ENCODE results near the gene MYBBP1A. TPM values are rescaled to one million over a fixed set of nuclear protein-coding genes. Genes with fewer than 3 reads are reported as not detected.

Gene MYBBP1A
- total and polyA plus RNA-seq, 2 of the 13 experiments (the other 11 are each of a cell fraction or from before 2014, with no cell fraction given) = 18.6 to 54.8 TPM

GRCh38 chr17:4559139-4559791, 4.1 kb upstream of the MYBBP1A start:
- Histone ChIP-seq H3K36me3 (replicated peaks in 1 of 2; ENCODE audit: control insufficient read depth in 1 of 2, insufficient read depth in 2 of 2, low read length in 2 of 2) (no peaks in the 10 kb centered on the region), H3K4me3 (replicated peaks in 1 of 3; ENCODE audit: insufficient read depth in 1 of 3, low read depth in 2 of 3, low read length in 3 of 3) (no peak overlapping the region), H3K4me2 (ENCODE audit: low read depth, low read length) (no peak overlapping the region), H3K9ac (ENCODE audit: insufficient read depth, low read depth, low read length) (no peak overlapping the region), H3K4me1 (ENCODE audit: insufficient read depth, low read length) (peaks cover 54% of the 10 kb centered on the region), H3K9me3 (ENCODE audit: low read length) (no peaks in the 10 kb centered on the region), H2AFZ (ENCODE audit: low read length) (no peak overlapping the region), H3K27me3 (ENCODE audit: control insufficient read depth in 1 of 2, insufficient read depth in 2 of 2, low read length in 2 of 2) (no peaks in the 10 kb centered on the region), H3K79me2 (ENCODE audit: insufficient read depth, low read length) (peaks cover 9% of the 10 kb centered on the region), H4K20me1 (ENCODE audit: insufficient read depth, low read length) (no peaks in the 10 kb centered on the region), H3K27ac (ENCODE audit: extremely low read length, insufficient read depth, low read length) (no peak overlapping the region)
- WGBS (ENCODE audit: low lambda C conversion rate) = 20% methylated on average over 1 of the region's 17 CpGs
- TF ChIP-seq SRSF1 (optimal IDR thresholded peaks at IDR 0.05; ENCODE audit: low read depth, low read length) = no peak
- 0 out of 2 replicates have a peak, but pooled peaks have one; percentile 8 for TF ChIP-seq RFX1 (IDR thresholded peaks at IDR 0.05)
- peak; percentile 54 for TF ChIP-seq HNF4A (CRISPR knock-in tag; IDR thresholded peaks at IDR 0.05)
- TF ChIP-seq, protein P1, sequence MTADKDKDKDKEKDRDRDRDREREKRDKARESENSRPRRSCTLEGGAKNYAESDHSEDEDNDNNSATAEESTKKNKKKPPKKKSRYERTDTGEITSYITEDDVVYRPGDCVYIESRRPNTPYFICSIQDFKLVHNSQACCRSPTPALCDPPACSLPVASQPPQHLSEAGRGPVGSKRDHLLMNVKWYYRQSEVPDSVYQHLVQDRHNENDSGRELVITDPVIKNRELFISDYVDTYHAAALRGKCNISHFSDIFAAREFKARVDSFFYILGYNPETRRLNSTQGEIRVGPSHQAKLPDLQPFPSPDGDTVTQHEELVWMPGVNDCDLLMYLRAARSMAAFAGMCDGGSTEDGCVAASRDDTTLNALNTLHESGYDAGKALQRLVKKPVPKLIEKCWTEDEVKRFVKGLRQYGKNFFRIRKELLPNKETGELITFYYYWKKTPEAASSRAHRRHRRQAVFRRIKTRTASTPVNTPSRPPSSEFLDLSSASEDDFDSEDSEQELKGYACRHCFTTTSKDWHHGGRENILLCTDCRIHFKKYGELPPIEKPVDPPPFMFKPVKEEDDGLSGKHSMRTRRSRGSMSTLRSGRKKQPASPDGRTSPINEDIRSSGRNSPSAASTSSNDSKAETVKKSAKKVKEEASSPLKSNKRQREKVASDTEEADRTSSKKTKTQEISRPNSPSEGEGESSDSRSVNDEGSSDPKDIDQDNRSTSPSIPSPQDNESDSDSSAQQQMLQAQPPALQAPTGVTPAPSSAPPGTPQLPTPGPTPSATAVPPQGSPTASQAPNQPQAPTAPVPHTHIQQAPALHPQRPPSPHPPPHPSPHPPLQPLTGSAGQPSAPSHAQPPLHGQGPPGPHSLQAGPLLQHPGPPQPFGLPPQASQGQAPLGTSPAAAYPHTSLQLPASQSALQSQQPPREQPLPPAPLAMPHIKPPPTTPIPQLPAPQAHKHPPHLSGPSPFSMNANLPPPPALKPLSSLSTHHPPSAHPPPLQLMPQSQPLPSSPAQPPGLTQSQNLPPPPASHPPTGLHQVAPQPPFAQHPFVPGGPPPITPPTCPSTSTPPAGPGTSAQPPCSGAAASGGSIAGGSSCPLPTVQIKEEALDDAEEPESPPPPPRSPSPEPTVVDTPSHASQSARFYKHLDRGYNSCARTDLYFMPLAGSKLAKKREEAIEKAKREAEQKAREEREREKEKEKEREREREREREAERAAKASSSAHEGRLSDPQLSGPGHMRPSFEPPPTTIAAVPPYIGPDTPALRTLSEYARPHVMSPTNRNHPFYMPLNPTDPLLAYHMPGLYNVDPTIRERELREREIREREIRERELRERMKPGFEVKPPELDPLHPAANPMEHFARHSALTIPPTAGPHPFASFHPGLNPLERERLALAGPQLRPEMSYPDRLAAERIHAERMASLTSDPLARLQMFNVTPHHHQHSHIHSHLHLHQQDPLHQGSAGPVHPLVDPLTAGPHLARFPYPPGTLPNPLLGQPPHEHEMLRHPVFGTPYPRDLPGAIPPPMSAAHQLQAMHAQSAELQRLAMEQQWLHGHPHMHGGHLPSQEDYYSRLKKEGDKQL (CRISPR knock-in tag; IDR thresholded peaks at IDR 0.05; ENCODE audit: low read depth) = no peak
- TF ChIP-seq HDAC2 (CRISPR knock-in tag; IDR thresholded peaks at IDR 0.05) = no peak
- TF ChIP-seq, protein P2, sequence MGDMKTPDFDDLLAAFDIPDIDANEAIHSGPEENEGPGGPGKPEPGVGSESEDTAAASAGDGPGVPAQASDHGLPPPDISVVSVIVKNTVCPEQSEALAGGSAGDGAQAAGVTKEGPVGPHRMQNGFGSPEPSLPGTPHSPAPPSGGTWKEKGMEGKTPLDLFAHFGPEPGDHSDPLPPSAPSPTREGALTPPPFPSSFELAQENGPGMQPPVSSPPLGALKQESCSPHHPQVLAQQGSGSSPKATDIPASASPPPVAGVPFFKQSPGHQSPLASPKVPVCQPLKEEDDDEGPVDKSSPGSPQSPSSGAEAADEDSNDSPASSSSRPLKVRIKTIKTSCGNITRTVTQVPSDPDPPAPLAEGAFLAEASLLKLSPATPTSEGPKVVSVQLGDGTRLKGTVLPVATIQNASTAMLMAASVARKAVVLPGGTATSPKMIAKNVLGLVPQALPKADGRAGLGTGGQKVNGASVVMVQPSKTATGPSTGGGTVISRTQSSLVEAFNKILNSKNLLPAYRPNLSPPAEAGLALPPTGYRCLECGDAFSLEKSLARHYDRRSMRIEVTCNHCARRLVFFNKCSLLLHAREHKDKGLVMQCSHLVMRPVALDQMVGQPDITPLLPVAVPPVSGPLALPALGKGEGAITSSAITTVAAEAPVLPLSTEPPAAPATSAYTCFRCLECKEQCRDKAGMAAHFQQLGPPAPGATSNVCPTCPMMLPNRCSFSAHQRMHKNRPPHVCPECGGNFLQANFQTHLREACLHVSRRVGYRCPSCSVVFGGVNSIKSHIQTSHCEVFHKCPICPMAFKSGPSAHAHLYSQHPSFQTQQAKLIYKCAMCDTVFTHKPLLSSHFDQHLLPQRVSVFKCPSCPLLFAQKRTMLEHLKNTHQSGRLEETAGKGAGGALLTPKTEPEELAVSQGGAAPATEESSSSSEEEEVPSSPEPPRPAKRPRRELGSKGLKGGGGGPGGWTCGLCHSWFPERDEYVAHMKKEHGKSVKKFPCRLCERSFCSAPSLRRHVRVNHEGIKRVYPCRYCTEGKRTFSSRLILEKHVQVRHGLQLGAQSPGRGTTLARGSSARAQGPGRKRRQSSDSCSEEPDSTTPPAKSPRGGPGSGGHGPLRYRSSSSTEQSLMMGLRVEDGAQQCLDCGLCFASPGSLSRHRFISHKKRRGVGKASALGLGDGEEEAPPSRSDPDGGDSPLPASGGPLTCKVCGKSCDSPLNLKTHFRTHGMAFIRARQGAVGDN (CRISPR knock-in tag; IDR thresholded peaks at IDR 0.05) = 0 out of 2 replicates have a peak, but pooled peaks have one; percentile 8
- TF ChIP-seq, protein P3, sequence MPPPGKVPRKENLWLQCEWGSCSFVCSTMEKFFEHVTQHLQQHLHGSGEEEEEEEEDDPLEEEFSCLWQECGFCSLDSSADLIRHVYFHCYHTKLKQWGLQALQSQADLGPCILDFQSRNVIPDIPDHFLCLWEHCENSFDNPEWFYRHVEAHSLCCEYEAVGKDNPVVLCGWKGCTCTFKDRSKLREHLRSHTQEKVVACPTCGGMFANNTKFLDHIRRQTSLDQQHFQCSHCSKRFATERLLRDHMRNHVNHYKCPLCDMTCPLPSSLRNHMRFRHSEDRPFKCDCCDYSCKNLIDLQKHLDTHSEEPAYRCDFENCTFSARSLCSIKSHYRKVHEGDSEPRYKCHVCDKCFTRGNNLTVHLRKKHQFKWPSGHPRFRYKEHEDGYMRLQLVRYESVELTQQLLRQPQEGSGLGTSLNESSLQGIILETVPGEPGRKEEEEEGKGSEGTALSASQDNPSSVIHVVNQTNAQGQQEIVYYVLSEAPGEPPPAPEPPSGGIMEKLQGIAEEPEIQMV (CRISPR knock-in tag; IDR thresholded peaks at IDR 0.05; ENCODE audit: low read depth) = no peak
- TF ChIP-seq RFX3 (CRISPR knock-in tag; IDR thresholded peaks at IDR 0.05) = 0 out of 2 replicates have a peak, but pooled peaks have one; percentile 34
- TF ChIP-seq NR2F6 (IDR thresholded peaks at IDR 0.05) = peak; percentile 35; the same call in 1 of the 2 replicates
- TF ChIP-seq NR2F6 (CRISPR knock-in tag; IDR thresholded peaks at IDR 0.05) = no peak; the same call in 1 of the 2 replicates
- no peak for TF ChIP-seq ZNF652 (CRISPR knock-in tag; IDR thresholded peaks at IDR 0.05; ENCODE audit: borderline replicate concordance, low read depth)
- no peak for TF ChIP-seq ZNF747 (CRISPR knock-in tag; IDR thresholded peaks at IDR 0.05; ENCODE audit: borderline replicate concordance)
- in situ Hi-C loops (cut with HindIII; ENCODE audit: extremely low pct_ligation_motif_present, low pct_unique_long_range_greater_than_20kb) (loop anchor here (10.0 kb wide), 1 partner anchor 336 kb away; the partner anchor contains the start of gene C17orf107), intact Hi-C loops (cut with micrococcal nuclease; ENCODE audit: unreplicated experiment) (no loop called here)
- DNase-seq (ENCODE audit: low spot score) (no peak), FAIRE-seq (no peak), ATAC-seq (no peak)
- BruUV-seq (replicated peaks) = no TSS peak
- CTCF ChIA-PET (ENCODE audit: low intra/inter-chr PET ratio, low total read pairs) = no interaction called here
- POLR2A ChIA-PET = interaction anchor here (0.7 kb wide), 1 partner anchor 16 kb away, joined by 3 read pairs; no protein-coding TSS in a partner anchor
